ENCODE results near the gene P2RX7.
"Not testable (repeated sequence)": the region's sequence is repeated elsewhere in the genome, so short reads cannot be mapped to it uniquely, and the experiment has no call there.

The P2RX7 gene

DNA sequence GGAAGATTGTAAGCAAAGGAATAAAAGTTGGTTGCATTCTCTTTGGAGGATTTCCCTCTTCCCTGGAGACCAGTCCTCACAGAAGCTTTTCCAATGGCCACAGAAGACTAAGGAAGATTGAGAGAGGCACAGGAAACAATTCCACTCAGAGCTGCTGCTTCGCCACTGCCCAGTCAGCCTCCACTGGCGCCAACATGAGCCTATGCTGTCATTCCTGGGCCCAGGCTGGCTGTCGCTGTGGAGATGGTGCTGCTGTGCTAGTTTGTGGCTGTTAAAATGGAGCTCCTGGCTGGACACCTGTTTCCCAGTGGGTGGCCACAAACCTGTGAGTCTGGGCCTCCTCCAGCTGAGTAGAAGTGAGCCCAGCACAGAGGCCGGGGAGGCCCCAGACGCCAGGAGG lies 6.6 kb downstream of the P2RX7 start:
- no peak for DNase-seq

DNA sequence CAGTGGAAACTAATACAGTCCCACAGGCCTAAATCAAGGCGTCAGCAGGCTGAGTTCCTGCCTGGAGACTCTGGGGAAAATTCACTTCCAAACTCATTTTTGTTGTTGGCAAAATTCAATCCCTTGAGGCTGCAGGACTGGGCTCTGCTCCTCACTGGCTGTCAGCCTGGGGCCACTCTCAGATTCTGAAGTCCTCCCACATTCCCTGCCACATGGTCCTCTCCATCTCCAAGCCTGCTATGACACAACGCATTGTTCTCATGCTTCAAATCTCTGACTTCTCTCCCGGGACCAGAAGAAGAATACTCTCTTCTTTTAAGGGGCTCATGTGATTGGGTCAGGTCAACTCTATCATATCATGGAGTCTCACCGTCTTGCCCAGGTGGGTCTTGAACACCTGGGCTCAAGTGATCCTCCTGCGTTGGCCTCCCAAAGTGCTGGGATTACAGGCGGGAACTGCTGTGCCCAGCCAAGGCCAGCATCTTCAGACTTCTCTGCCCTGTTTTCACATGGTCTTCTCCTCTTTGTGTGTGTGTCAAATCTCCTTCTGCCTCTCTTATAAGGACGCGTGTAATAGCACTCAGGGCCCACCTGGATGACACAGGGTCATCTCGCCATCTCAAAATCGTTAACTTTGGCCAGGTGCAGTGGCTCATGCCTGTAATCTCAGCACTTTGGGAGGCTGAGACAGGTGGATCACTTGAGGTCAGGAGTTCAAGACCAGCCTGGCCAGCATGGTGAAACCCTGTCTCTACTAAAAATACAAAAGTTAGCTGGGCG lies 9.7 kb downstream of the P2RX7 start:
- DNase-seq: no peak

DNA sequence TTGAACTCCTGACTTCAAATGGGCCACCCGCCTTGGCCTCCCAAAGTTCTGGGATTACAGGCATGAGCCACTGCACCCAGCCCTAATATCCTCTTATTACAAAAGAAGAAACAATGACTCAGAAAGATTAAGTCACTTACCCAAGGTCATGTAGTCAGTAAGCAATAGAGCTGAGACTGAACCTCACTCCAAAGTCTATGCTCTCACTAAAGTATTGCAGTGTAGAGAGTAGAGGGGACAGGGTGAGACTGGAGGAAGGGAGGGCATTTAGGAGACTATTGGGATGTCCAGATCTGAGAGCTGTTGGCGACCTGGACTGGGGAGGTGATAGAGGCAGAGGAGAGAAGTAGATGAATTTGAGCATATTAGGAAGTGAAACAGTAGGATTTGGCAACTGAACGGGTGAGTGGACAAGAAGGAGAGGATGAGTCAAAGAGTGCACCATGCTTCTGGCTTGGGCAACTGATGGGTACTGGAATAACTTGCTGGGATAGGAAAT lies 11.8 kb downstream of the P2RX7 start:
- DNase-seq: no peak

- no peak for DNase-seq
These were observed 12.5 kb downstream of the P2RX7 start for GRCh38 chr12:121145221-121145620.

- not testable (repeated sequence) for DNase-seq
These were observed 16.6 kb downstream of the P2RX7 start for GRCh38 chr12:121149289-121149688.

GRCh38 chr12:121154793-121155375 lies 22.2 kb downstream of the P2RX7 start:
- no peak for DNase-seq

- no peak for DNase-seq
These were observed 23.7 kb downstream of the P2RX7 start for GRCh38 chr12:121156365-121156764.

DNA sequence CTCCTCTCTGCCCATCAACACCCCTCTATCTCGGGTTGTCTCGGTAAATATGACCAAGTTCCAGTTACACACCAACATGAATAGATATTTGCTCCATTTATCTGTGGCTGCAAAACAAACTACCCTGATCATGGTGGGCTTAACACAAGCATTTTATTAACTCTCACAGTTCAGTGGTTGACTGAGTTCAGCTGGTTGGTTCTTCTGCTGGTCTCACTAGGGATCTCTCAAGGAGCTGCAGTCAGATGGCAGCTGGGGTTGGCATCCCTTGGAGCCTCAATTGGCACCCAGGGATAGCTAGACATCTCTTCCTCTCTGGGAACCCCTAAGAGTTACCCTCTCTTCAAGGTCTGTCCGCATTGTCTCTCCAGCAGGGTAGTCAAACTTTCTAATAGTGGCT lies 25.4 kb downstream of the P2RX7 start:
- DNase-seq: no peak

GRCh38 chr12:121158728-121159351 lies 26.2 kb downstream of the P2RX7 start:
- not testable (repeated sequence) for DNase-seq

DNA sequence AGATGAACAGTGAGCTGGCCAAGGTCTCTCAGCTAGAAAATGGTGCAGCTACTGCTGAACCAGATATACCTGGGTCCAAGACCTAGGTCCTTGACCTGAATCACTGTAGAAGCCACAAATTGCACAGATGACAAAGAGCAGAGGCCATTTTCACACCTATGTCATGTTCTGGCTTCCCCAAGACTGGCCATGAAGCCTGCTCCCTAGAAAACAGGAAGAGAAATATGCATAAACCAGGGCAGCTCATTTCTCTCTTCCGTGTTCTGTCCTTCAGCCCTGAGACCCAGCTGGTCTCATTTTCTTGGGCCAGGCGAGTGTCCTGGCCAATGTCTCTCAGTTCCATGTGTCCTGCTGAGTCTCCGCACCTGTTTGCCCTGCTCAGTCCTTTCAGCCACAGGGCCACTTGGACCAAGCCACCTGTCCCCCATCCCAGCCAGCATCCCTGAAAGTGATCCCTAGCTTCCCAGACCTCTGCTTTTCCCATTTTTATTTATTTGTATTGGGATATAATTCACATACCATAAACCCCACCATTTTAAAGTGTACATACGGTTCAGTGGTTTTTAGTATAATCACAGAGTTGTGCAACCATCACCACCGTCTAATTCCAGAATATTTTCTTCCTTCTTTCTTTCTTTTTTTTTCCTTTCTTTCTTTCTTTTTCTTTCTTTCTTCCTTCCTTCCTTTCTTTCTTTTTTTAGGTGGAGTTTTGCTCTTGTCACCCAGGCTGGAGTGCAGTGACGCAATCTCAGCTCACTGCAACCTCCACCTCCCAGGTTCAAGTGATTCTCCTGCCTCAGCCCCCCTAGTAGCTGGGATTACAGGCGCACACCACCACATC lies 27.0 kb downstream of the P2RX7 start:
- DNase-seq: no peak

DNA sequence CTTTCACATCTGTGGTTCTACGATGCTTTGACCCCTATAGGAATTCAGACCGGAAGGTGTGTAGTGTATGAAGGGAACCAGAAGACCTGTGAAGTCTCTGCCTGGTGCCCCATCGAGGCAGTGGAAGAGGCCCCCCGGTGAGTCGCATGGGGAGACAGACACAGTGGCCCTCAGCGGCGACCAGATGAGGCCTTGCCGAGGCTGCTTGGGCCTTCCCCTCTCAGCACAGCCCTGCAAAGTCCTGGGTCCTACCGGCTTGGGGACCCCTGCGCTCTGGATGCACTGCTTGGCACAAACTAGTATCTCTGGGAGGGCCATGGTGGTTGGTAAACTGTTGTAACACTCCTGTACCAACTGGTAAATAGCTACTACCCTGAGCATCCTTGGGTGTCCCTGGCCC lies 29.7 kb downstream of the P2RX7 start:
- DNase-seq: no peak

DNA sequence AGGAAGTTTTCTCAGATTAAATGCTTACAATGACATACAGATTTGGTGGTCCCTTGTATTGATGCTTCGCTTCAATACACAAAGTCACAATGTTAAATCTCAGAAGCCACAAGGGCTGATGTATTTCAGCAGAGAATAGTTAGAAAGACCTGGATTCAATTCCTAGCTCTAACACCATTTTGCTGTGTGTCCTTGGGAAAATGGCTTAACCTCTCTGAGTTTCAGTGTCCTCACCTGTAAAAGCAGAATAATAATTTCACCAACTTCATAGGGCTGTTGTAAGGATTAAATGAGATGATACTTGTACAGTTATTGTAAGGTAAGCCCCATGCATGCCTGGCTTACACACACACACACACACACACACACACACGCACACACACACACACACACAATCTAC lies 30.3 kb downstream of the P2RX7 start:
- no peak for DNase-seq

DNA sequence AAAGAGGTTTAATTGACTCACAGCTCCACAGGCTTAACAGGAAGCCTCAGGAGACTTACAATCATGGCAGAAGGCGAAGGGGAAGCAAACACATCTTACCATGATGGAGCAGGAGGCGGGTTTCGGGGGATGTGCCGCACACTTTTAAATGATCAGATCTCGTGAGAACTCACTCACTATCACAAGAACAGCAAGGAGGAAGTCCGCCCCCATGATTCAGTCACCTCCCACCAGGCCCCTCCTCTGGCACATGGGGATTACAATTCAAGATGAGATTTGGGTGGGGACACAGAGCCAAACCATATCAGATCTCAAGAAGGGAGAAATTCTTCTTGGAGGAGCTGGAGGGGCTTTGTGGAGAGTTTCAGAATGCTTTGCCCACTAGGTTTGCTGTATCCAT lies 32.2 kb downstream of the P2RX7 start:
- not testable (repeated sequence) for DNase-seq

GRCh38 chr12:121165316-121165715 lies 32.6 kb downstream of the P2RX7 start:
- no peak for DNase-seq

GRCh38 chr12:121166356-121166755 lies 33.7 kb downstream of the P2RX7 start:
- no peak for DNase-seq

GRCh38 chr12:121167232-121167820 lies 34.6 kb downstream of the P2RX7 start:
- DNase-seq: no peak

DNA sequence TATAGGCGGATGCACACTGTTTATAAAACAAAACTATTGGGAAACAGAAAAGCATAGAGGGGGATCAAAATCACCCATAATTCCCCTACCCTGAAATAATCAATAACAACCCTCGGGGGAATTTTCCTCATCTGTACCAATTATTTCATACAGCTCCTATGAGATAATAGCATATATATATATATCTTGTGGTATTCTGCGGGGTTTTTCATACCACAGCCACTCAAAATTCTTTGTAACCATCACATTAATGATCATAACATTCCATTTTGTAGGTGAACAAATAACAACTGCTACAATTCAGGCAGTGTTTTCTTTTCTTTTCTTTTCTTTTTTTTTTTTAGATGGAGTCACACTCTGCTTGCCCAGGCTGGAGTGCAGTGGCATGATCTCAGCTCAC lies 35.3 kb downstream of the P2RX7 start:
- DNase-seq: no peak

DNA sequence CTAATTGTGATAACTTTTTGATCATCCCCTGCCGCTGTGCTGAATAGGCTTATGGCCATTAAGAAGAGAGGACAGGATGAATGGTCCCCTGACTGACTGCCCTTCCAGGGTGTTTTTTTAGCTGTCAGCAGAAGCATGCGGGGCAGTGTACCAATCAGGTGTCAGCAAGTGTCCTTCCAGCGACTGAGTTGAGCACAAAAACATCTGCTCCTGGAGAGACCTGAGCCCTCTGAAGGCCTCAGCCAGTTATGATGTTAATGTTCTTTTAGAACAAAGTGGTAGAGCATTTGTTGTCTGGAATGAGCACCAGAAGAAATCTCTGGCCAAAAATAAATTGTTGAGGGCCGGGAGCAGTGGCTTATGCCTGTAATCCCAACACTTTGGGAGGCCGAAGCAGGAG lies 37.5 kb downstream of the P2RX7 start:
- DNase-seq: no peak

DNA sequence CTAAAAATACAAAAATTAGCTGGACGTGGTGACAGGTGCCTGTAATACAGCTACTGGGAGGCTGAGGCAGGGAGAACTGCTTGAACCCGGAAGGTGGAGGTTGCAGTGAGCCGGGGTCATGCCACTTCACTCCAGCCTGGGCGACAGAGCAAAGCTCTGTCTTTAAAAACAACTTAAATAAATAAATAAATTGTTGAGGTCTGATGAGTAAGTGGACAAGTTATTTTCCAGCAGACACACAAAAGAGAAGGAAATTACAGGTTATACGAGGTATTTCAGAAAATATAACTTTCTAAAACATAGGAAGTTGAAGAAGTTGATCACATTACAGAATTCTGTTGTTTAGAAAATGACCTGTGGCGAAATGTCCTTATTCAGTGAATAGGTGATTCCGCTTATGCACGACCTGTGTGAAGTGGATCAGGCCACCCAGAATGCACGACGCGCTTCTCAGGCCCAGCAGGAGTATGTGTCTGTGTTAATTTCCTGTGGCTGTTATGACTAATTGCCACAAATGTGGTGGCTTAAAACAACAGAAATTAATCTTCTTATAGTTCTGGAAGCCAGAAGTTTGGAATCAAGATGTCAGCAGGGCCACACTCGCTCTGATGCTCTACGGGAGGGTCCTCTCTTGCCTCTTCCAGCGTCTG lies 38.1 kb downstream of the P2RX7 start:
- no peak for DNase-seq

DNA sequence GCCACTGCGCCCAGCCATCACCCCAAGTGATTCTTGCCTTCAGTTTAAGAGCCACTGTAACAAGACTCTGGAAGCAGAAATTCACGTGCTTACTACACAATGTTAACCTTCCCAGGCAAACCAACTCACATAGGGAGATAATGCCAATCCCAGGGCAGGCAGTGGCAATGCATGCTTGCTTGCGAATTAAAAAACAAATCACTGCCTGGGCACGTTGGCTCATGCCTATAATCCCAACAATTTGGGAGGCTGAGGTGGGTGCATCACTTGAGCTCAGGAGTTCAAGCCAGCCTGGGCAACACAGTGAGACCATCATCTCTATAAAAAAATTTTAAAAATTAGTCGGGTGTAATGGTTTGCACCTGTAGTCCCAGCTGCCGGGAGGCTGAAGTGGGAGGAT lies 39.5 kb downstream of the P2RX7 start:
- DNase-seq: no peak

- DNase-seq: no peak
These were observed 42.9 kb downstream of the P2RX7 start for GRCh38 chr12:121175383-121176119.
